ENCODE results near the gene RNH1. TPM values are rescaled to one million over a fixed set of nuclear protein-coding genes. Genes with fewer than 3 reads are reported as not detected.

The RNH1 gene
- total RNA-seq, 1 experiment from 2014 or later, result 60.0 TPM

DNA sequence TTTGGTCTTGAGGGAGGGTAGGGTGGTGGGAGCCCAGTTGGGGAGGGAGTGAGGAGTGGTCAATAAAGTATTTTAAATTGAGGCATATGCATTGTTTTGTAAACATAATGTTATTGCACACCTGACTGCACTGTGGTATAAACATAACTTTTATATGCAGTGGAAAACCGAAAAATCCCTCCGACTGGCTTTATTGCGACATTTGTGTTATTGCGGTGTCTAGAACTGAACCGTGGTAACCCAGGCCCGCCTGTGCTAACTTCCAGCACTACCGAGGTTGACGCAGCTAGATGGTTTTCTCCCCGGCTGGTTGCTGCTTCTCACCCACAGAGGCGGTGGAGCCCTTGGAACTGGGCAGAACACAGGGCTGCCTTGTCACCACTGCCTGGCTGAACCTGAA is 7.6 kb upstream of the RNH1 start:
- peaks cover 2% of the 10 kb centered on the region for H3K27me3 Mint-ChIP-seq (ENCODE audit: low read depth)
- no peak overlapping the region for H2AFZ ChIP-seq (ENCODE audit: low read length)
- H3K9me3 Mint-ChIP-seq, result peaks cover 27% of the 10 kb centered on the region in 2 experiments
- H3K79me1 ChIP-seq (ENCODE audit: insufficient read depth, low read depth, low read length, poor library complexity, severe bottlenecking), result no peaks in the 10 kb centered on the region
- no peaks in the 10 kb centered on the region for H3K4me1 ChIP-seq (ENCODE audit: insufficient read depth, low read length)
- no peak overlapping the region for H3K23ac ChIP-seq (ENCODE audit: insufficient read length, low read depth, low read length)
- H3K27ac Mint-ChIP-seq, result no peak overlapping the region
- no CpG with 5 or more reads among the region's 10 CpGs for WGBS (ENCODE audit: extremely low coverage, insufficient read length, low lambda C conversion rate)
- no peak overlapping the region for H2BK20ac ChIP-seq (ENCODE audit: low read depth, low read length, poor library complexity, severe bottlenecking)
- no peak overlapping the region for H3K18ac ChIP-seq (ENCODE audit: insufficient read length, low read depth, low read length)
- H3K79me2 ChIP-seq (ENCODE audit: insufficient read depth, low read length), result no peaks in the 10 kb centered on the region
- no peak overlapping the region for H2BK15ac ChIP-seq (ENCODE audit: low read depth, low read length)
- no peak overlapping the region for H3K4me3 Mint-ChIP-seq
- H4K8ac ChIP-seq (replicated peaks; ENCODE audit: insufficient read length, low read depth, low read length), result no peak overlapping the region
- no peak overlapping the region for H3K56ac ChIP-seq (ENCODE audit: insufficient read length, low read depth, low read length)
- H4K20me1 ChIP-seq (ENCODE audit: control insufficient read depth, insufficient read depth, insufficient read length), result no peaks in the 10 kb centered on the region
- no peak overlapping the region for H3K4me2 ChIP-seq (ENCODE audit: insufficient read depth, insufficient read length, low read length)
- H3K4ac ChIP-seq (ENCODE audit: low read depth, low read length), result no peak overlapping the region
- no peak overlapping the region for H3K9ac ChIP-seq (ENCODE audit: extremely low read depth, insufficient read length, low read length)
- no peaks in the 10 kb centered on the region for H3K9me3 ChIP-seq (ENCODE audit: control insufficient read depth, low read depth, low read length)
- H3K14ac ChIP-seq (ENCODE audit: insufficient read depth, low read length), result no peak overlapping the region
- H3K27ac ChIP-seq (ENCODE audit: insufficient read length, low read depth, low read length), result no peak overlapping the region
- TF ChIP-seq, protein P1, sequence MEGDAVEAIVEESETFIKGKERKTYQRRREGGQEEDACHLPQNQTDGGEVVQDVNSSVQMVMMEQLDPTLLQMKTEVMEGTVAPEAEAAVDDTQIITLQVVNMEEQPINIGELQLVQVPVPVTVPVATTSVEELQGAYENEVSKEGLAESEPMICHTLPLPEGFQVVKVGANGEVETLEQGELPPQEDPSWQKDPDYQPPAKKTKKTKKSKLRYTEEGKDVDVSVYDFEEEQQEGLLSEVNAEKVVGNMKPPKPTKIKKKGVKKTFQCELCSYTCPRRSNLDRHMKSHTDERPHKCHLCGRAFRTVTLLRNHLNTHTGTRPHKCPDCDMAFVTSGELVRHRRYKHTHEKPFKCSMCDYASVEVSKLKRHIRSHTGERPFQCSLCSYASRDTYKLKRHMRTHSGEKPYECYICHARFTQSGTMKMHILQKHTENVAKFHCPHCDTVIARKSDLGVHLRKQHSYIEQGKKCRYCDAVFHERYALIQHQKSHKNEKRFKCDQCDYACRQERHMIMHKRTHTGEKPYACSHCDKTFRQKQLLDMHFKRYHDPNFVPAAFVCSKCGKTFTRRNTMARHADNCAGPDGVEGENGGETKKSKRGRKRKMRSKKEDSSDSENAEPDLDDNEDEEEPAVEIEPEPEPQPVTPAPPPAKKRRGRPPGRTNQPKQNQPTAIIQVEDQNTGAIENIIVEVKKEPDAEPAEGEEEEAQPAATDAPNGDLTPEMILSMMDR (conservative IDR thresholded peaks at IDR 0.05), result no peak
- DNase-seq, result no peak
- H3K27me3 ChIP-seq (ENCODE audit: insufficient read depth, low read length), result no peaks in the 10 kb centered on the region
- H3K4me1 Mint-ChIP-seq, result peaks cover 3 to 4% of the 10 kb centered on the region in 2 experiments; a peak in 3 of 4 replicates
- no peak overlapping the region for H2BK12ac ChIP-seq (ENCODE audit: insufficient read length, low read depth, low read length)
- no peak overlapping the region for H4K91ac ChIP-seq (ENCODE audit: insufficient read length, low read depth, low read length)
- peaks cover 39 to 48% (median 46%) of the 10 kb centered on the region in 3 experiments for H3K36me3 Mint-ChIP-seq (ENCODE audit: insufficient read depth in 1 of 3, low read depth in 3 of 3)
- peaks cover 3% of the 10 kb centered on the region for H3K23me2 ChIP-seq (ENCODE audit: insufficient read length, low read depth, low read length, poor library complexity, severe bottlenecking)
- no peak overlapping the region for H2AK5ac ChIP-seq (ENCODE audit: insufficient read length, low read length)
- H2BK5ac ChIP-seq (ENCODE audit: insufficient read length, low read length), result no peak overlapping the region
- no peak overlapping the region for H2BK120ac ChIP-seq (ENCODE audit: low read depth, low read length, poor library complexity, severe bottlenecking)
- no peak overlapping the region for H3T11ph ChIP-seq (ENCODE audit: low read length)
- no peak overlapping the region for H4K5ac ChIP-seq (ENCODE audit: insufficient read length, low read depth, low read length)
